ENCODE data around the gene TAF5L.

- TF ChIP-seq CTCF (conservative IDR thresholded peaks at IDR 0.05; ENCODE audit: low read depth, low read length) (no peak), BHLHE40 (IDR thresholded peaks at IDR 0.05; ENCODE audit: low read depth, low read length) (no peak), POLR2A (IDR thresholded peaks at IDR 0.05; ENCODE audit: low read depth, low read length) (no peak), RAD21 (IDR thresholded peaks at IDR 0.05; ENCODE audit: low read length) (no peak)
Measured at GRCh38 chr1:229637746-229638145, 11.8 kb upstream of the TAF5L start.
